HEK293T (cell line): ENCODE results near the gene TOP3A.

Experiments
- CTCF ChIA-PET: fragments of 350-600 bp; formaldehyde crosslinking; extraction: SDS; loops from one replicate; lab custom pipeline; 2021; ENCODE audit warnings: antibody characterized with exemption, inconsistent platforms; lab: Yijun Ruan, JAX
- POLR2A ChIA-PET: fragments of 350-600 bp; formaldehyde crosslinking; extraction: SDS; loops from one replicate; lab custom pipeline; 2020; ENCODE audit warnings: antibody characterized with exemption, inconsistent platforms; lab: Yijun Ruan, JAX
- DNase-seq: peaks from one replicate; pipeline ENCODE4 v3.0.0; 2012; ENCODE audit warnings: mixed read lengths; ENCODE audit errors: extremely low spot score
- ARNT ChIP-seq: fragments of 450-650 bp; IDR thresholded peaks from 2 replicates; pipeline ENCODE4 v1.6.1; 2017; ENCODE audit warnings: mild to moderate bottlenecking
- BHLHE40 ChIP-seq: fragments of 450-650 bp; IDR thresholded peaks from 2 replicates; pipeline ENCODE4 v1.6.1; 2016; ENCODE audit warnings: mild to moderate bottlenecking, moderate library complexity, borderline replicate concordance
- CTBP1 ChIP-seq: fragments of 450-650 bp; IDR thresholded peaks from 2 replicates; pipeline ENCODE4 v1.6.1; 2016; ENCODE audit warnings: borderline replicate concordance
- ELF4 ChIP-seq: fragments of 450-650 bp; IDR thresholded peaks from 2 replicates; pipeline ENCODE4 v1.6.1; 2017; ENCODE audit warnings: antibody characterized with exemption
- FOXA1 ChIP-seq: fragments of 450-650 bp; IDR thresholded peaks from 2 replicates; pipeline ENCODE4 v1.6.1; 2016; ENCODE audit warnings: mild to moderate bottlenecking
- FOXK2 ChIP-seq: fragments of 450-650 bp; IDR thresholded peaks from 2 replicates; pipeline ENCODE4 v1.6.1; 2016; ENCODE audit warnings: mild to moderate bottlenecking
- FOXM1 ChIP-seq: fragments of 450-650 bp; IDR thresholded peaks from 2 replicates; pipeline ENCODE4 v1.6.1; 2017; ENCODE audit warnings: mild to moderate bottlenecking, borderline replicate concordance
- HDGF ChIP-seq: fragments of 450-650 bp; IDR thresholded peaks from 2 replicates; pipeline ENCODE4 v1.6.1; 2017; ENCODE audit warnings: antibody characterized with exemption, borderline replicate concordance
- L3MBTL2 ChIP-seq: fragments of 450-650 bp; conservative IDR thresholded peaks from 2 replicates; pipeline ENCODE4 v1.6.1; 2016; ENCODE audit warnings: mild to moderate bottlenecking
- LEF1 ChIP-seq: fragments of 450-650 bp; IDR thresholded peaks from 2 replicates; pipeline ENCODE4 v1.6.1; 2017; ENCODE audit warnings: mild to moderate bottlenecking, borderline replicate concordance
- NFRKB ChIP-seq: fragments of 450-650 bp; IDR thresholded peaks from 2 replicates; pipeline ENCODE4 v1.6.1; 2016; ENCODE audit warnings: mild to moderate bottlenecking, moderate library complexity
- SP1 ChIP-seq: fragments of 450-650 bp; IDR thresholded peaks from 2 replicates; pipeline ENCODE4 v1.6.1; 2017
- SUZ12 ChIP-seq: fragments of 450-650 bp; IDR thresholded peaks from 2 replicates; pipeline ENCODE4 v1.6.1; 2016; ENCODE audit warnings: mild to moderate bottlenecking
- TARDBP ChIP-seq: fragments of 450-650 bp; IDR thresholded peaks from 2 replicates; pipeline ENCODE4 v1.6.1; 2016
- ZNF384 ChIP-seq: fragments of 450-650 bp; IDR thresholded peaks from 2 replicates; pipeline ENCODE4 v1.6.1; 2016
- TF ChIP-seq, protein P1 (sequence below): fragments of 450-650 bp; IDR thresholded peaks from 2 replicates; pipeline ENCODE4 v1.6.1; 2016

Gene TOP3A

GRCh38 chr17:18231164-18231563 lies 83.6 kb downstream of the TOP3A start:
- POLR2A ChIA-PET: interaction anchor here (1.1 kb wide), 1 partner anchor 25 kb away, joined by 3 read pairs; no protein-coding TSS in a partner anchor

DNA sequence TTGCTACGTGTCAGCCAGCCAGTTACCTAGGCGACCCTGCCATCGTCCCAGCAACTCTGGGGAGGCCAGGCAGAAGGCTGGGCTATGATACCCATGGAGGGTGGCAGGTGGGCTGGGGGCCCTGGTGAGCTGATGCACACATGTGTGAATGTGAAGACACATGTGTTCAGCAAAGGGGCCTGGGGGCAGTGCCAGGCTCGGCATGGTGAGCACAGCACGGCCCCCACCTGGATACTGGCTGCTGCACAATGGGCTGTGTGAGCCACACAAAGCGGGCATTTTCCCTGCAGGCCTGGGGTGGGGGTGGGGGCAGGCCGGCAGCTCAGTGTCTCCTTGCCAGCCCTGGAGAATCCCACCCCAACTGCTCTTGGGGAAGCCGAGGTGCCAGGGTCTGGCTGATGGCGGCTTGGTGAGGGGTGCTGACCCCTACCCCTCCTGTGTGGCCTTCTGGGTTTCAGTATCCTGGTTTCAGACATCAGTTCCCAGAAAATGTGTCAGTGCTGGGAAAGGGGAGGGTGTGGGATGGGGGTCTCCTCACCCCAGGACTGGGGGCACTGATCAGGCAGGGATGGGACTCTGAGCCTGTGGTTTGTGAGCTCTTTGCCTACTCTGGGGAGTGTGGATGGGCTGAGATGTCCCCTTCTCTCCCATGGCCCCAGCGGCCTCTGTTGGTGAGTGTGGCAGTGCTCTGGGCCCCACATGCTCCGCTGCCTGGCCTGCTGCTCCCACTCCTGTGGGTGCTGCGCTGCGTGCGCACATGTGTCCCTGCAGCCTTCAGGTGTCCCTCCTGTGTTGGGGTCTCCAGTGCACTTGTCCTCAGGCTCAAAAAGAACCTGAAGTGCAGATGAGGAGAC lies 84.3 kb downstream of the TOP3A start:
- no peak for DNase-seq
- CTCF ChIA-PET: no interaction called here
- TF ChIP-seq FOXM1 (no peak), SUZ12 (no peak), ARNT (no peak), FOXA1 (no peak), L3MBTL2 (no peak), FOXK2 (no peak), CTBP1 (no peak), LEF1 (no peak), BHLHE40 (no peak), NFRKB (no peak), ELF4 (no peak), HDGF (no peak), ZNF384 (no peak)
- TF ChIP-seq, protein P1, sequence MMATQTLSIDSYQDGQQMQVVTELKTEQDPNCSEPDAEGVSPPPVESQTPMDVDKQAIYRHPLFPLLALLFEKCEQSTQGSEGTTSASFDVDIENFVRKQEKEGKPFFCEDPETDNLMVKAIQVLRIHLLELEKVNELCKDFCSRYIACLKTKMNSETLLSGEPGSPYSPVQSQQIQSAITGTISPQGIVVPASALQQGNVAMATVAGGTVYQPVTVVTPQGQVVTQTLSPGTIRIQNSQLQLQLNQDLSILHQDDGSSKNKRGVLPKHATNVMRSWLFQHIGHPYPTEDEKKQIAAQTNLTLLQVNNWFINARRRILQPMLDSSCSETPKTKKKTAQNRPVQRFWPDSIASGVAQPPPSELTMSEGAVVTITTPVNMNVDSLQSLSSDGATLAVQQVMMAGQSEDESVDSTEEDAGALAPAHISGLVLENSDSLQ: no peak
- POLR2A ChIA-PET: no interaction called here

More at GRCh38 chr17:18231164-18231563, 83.6 kb downstream of the TOP3A start:
- TF ChIP-seq L3MBTL2: no peak
- CTCF ChIA-PET: no interaction called here
- DNase-seq: no peak

GRCh38 chr17:18229771-18230170 lies 85.0 kb downstream of the TOP3A start:
- CTCF ChIA-PET: no interaction called here
- POLR2A ChIA-PET: interaction anchor here (0.6 kb wide), 1 partner anchor 10 kb away, joined by 3 read pairs; no protein-coding TSS in a partner anchor
- no peak for TF ChIP-seq L3MBTL2
- no peak for TF ChIP-seq FOXK2
- no peak for TF ChIP-seq LEF1
- TF ChIP-seq ZNF384: no peak
- no peak for TF ChIP-seq SP1
- TF ChIP-seq ARNT: no peak
- TF ChIP-seq FOXA1: no peak
- TF ChIP-seq TARDBP: no peak
- no peak for TF ChIP-seq CTBP1
- TF ChIP-seq HDGF: no peak
- TF ChIP-seq BHLHE40: no peak
- TF ChIP-seq ELF4: no peak
- no peak for TF ChIP-seq NFRKB
- no peak for TF ChIP-seq SUZ12
- TF ChIP-seq, protein P1: no peak
- no peak for TF ChIP-seq FOXM1
- no peak for DNase-seq

DNA sequence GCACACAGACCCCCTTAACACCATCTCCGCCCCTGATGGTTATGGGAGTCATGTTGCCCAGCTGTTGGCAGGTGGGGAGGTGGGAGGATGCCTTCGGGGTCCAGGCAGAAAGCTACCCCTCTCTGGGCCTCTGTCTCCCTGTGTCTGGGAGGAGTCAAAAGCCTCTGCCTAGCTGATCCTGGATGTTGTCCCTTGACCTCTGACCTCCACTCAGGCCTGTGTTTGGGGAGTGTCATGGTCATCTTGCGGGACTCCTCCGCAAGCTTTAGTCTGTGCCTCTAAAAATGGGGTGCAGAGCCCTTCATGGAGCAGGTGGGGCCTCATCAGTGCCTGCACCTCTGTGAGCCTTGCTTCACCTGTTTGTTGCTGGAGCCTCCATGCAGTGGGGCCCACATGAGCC lies 85.5 kb downstream of the TOP3A start:
- TF ChIP-seq ELF4: no peak
- no peak for TF ChIP-seq BHLHE40
- no peak for TF ChIP-seq L3MBTL2
- TF ChIP-seq ZNF384: no peak
- TF ChIP-seq, protein P1: no peak
- TF ChIP-seq SP1: no peak
- no peak for TF ChIP-seq NFRKB
- TF ChIP-seq TARDBP: no peak
- TF ChIP-seq ARNT: no peak
- no peak for TF ChIP-seq LEF1
- TF ChIP-seq HDGF: no peak
- TF ChIP-seq FOXM1: no peak
- no peak for TF ChIP-seq CTBP1
- TF ChIP-seq FOXA1: no peak
- no peak for TF ChIP-seq FOXK2
- no peak for TF ChIP-seq SUZ12
- ChIA-PET CTCF (no interaction called here), POLR2A (interaction anchor here (0.6 to 1.4 kb wide), 2 partner anchors 8 to 10 kb away, joined by 3 read pairs; no protein-coding TSS in a partner anchor)
- no peak for DNase-seq

GRCh38 chr17:18228176-18228682 lies 86.6 kb downstream of the TOP3A start:
- ChIA-PET POLR2A (interaction anchor here (1.4 kb wide), 1 partner anchor 9 kb away, joined by 3 read pairs; no protein-coding TSS in a partner anchor), CTCF (no interaction called here)

More at GRCh38 chr17:18228176-18228682, 86.6 kb downstream of the TOP3A start:
- no peak for DNase-seq
- TF ChIP-seq ZNF384 (no peak), L3MBTL2 (no peak), NFRKB (no peak), CTBP1 (no peak), SUZ12 (no peak), TARDBP (no peak), FOXM1 (no peak), ELF4 (no peak), FOXA1 (no peak), BHLHE40 (no peak), HDGF (no peak), LEF1 (no peak), SP1 (no peak), FOXK2 (no peak), ARNT (no peak)
- TF ChIP-seq, protein P1: no peak
